H9 (cell line): Measurements from ENCODE around the gene RRAS. TPM values are rescaled to one million over a fixed set of nuclear protein-coding genes. Genes with fewer than 3 reads are reported as not detected.

Source experiments
- DNase-seq: peaks from one replicate; pipeline ENCODE4 v3.0.0-alpha.2; 2017
- H2AFZ ChIP-seq: one replicate; pipeline ENCODE4 v1.6.1; 2013; ENCODE audit warnings: mild to moderate bottlenecking, low read length, control low read depth, moderate library complexity
- H2AK5ac ChIP-seq: 2 replicates; pipeline ENCODE4 v1.6.1; 2013; ENCODE audit warnings: low read length, control low read depth, mixed read lengths; ENCODE audit not compliant: insufficient read length
- H2BK120ac ChIP-seq: one replicate; pipeline ENCODE4 v1.6.1; 2013; ENCODE audit warnings: low read depth, mild to moderate bottlenecking, low read length, control low read depth, inconsistent platforms; ENCODE audit not compliant: poor library complexity, severe bottlenecking
- H2BK12ac ChIP-seq: 2 replicates; pipeline ENCODE4 v1.6.1; 2013; ENCODE audit warnings: low read length, control low read depth, mixed read lengths, low read depth; ENCODE audit not compliant: insufficient read length
- H2BK15ac ChIP-seq: 2 replicates; pipeline ENCODE4 v1.6.1; 2013; ENCODE audit warnings: low read depth, low read length, control low read depth
- H2BK20ac ChIP-seq: one replicate; pipeline ENCODE4 v1.6.1; 2013; ENCODE audit warnings: low read depth, mild to moderate bottlenecking, low read length, control low read depth, inconsistent platforms; ENCODE audit not compliant: poor library complexity, severe bottlenecking
- H2BK5ac ChIP-seq: 2 replicates; pipeline ENCODE4 v1.6.1; 2013; ENCODE audit warnings: low read length, control low read depth, mixed read lengths; ENCODE audit not compliant: insufficient read length
- H3K14ac ChIP-seq: 2 replicates; pipeline ENCODE4 v1.6.1; 2013; ENCODE audit warnings: low read length, control low read depth; ENCODE audit not compliant: insufficient read depth
- H3K18ac ChIP-seq: 2 replicates; pipeline ENCODE4 v1.6.1; 2013; ENCODE audit warnings: low read depth, mild to moderate bottlenecking, mixed read lengths, low read length, control low read depth; ENCODE audit not compliant: insufficient read length
- H3K23ac ChIP-seq: 2 replicates; pipeline ENCODE4 v1.6.1; 2013; ENCODE audit warnings: low read length, control low read depth, mixed read lengths, low read depth; ENCODE audit not compliant: insufficient read length
- H3K23me2 ChIP-seq: 2 replicates; pipeline ENCODE4 v1.6.1; 2013; ENCODE audit warnings: low read depth, mild to moderate bottlenecking, mixed read lengths, low read length, control low read depth; ENCODE audit not compliant: insufficient read length, poor library complexity, severe bottlenecking
- H3K27ac ChIP-seq: 2 replicates; pipeline ENCODE4 v1.5.1; 2013; ENCODE audit warnings: low read length, control low read depth, mixed read lengths, low read depth; ENCODE audit not compliant: insufficient read length
- H3K27me3 ChIP-seq: 2 replicates; pipeline ENCODE4 v1.6.1; 2013; ENCODE audit warnings: low read length, control low read depth, inconsistent platforms; ENCODE audit not compliant: insufficient read depth
- H3K4ac ChIP-seq: 2 replicates; pipeline ENCODE4 v1.6.1; 2013; ENCODE audit warnings: low read depth, mild to moderate bottlenecking, control low read depth, inconsistent platforms, low read length, moderate library complexity
- H3K4me1 ChIP-seq: 2 replicates; pipeline ENCODE4 v1.6.1; 2013; ENCODE audit warnings: low read length, control low read depth, inconsistent platforms; ENCODE audit not compliant: insufficient read depth
- H3K4me2 ChIP-seq: 2 replicates; pipeline ENCODE4 v1.6.1; 2013; ENCODE audit warnings: low read length, control low read depth, mixed read lengths; ENCODE audit not compliant: insufficient read length, insufficient read depth
- H3K56ac ChIP-seq: 2 replicates; pipeline ENCODE4 v1.6.1; 2013; ENCODE audit warnings: low read depth, mild to moderate bottlenecking, mixed read lengths, low read length, control low read depth; ENCODE audit not compliant: insufficient read length
- H3K79me1 ChIP-seq: 2 replicates; pipeline ENCODE4 v1.6.1; 2013; ENCODE audit warnings: low read depth, mild to moderate bottlenecking, moderate library complexity, low read length, control low read depth, inconsistent platforms; ENCODE audit not compliant: insufficient read depth, poor library complexity, severe bottlenecking
- H3K79me2 ChIP-seq: 2 replicates; pipeline ENCODE4 v1.6.1; 2013; ENCODE audit warnings: low read length, control low read depth, inconsistent platforms; ENCODE audit not compliant: insufficient read depth
- H3K9ac ChIP-seq: 2 replicates; pipeline ENCODE4 v1.6.1; 2013; ENCODE audit warnings: low read length, control low read depth, mixed read lengths; ENCODE audit not compliant: insufficient read length; ENCODE audit errors: extremely low read depth
- H3K9me3 ChIP-seq: one replicate; pipeline ENCODE4 v1.6.1; 2013; ENCODE audit warnings: low read depth, low read length, inconsistent platforms; ENCODE audit not compliant: control insufficient read depth
- H3T11ph ChIP-seq: one replicate; pipeline ENCODE4 v1.6.1; 2013; ENCODE audit warnings: mild to moderate bottlenecking, low read length, control low read depth, inconsistent platforms
- H4K20me1 ChIP-seq: one replicate; pipeline ENCODE4 v1.6.1; 2013; ENCODE audit not compliant: control insufficient read depth, insufficient read length, insufficient read depth
- H4K5ac ChIP-seq: 2 replicates; pipeline ENCODE4 v1.6.1; 2013; ENCODE audit warnings: low read depth, mild to moderate bottlenecking, mixed read lengths, low read length, control low read depth; ENCODE audit not compliant: insufficient read length
- H4K8ac ChIP-seq: replicated peaks from 2 replicates; pipeline ENCODE4 v1.6.1; 2013; ENCODE audit warnings: low read length, control low read depth, mixed read lengths, low read depth; ENCODE audit not compliant: insufficient read length
- H4K91ac ChIP-seq: 2 replicates; pipeline ENCODE4 v1.6.1; 2013; ENCODE audit warnings: low read depth, mild to moderate bottlenecking, moderate library complexity, mixed read lengths, low read length, control low read depth; ENCODE audit not compliant: insufficient read length
- H3K27ac Mint-ChIP-seq, 3 experiments: 2 replicates in 2 of 3; 3 replicates in 1 of 3; pipeline ENCODE4 v1.8.0; 2020 to 2021; ENCODE audit warnings: mixed read lengths in 3 of 3, mild to moderate bottlenecking in 1 of 3, moderate library complexity in 1 of 3
- H3K27me3 Mint-ChIP-seq: 2 replicates; pipeline ENCODE4 v1.8.0; 2021; ENCODE audit warnings: low read depth, mild to moderate bottlenecking, moderate library complexity, mixed read lengths
- H3K36me3 Mint-ChIP-seq, 3 experiments: 2 replicates in 2 of 3; 3 replicates in 1 of 3; pipeline ENCODE4 v1.8.0; 2020 to 2021; ENCODE audit warnings: low read depth in 3 of 3, mixed read lengths in 3 of 3; ENCODE audit not compliant: insufficient read depth in 1 of 3
- H3K4me1 Mint-ChIP-seq, 2 experiments: 2 replicates each; pipeline ENCODE4 v1.8.0; 2020; ENCODE audit warnings: mixed read lengths in 2 of 2
- H3K4me3 Mint-ChIP-seq, 2 experiments: 2 replicates in 1 of 2; 3 replicates in 1 of 2; pipeline ENCODE4 v1.8.0; 2020 to 2021; ENCODE audit warnings: mild to moderate bottlenecking in 2 of 2, mixed read lengths in 2 of 2, moderate library complexity in 1 of 2
- H3K9me3 Mint-ChIP-seq, 2 experiments: 2 replicates in 1 of 2; 3 replicates in 1 of 2; pipeline ENCODE4 v1.8.0; 2020; ENCODE audit warnings: mild to moderate bottlenecking in 2 of 2, mixed read lengths in 2 of 2, moderate library complexity in 1 of 2
- CTCF ChIP-seq: fragments of 200-600 bp; sonication (generic); conservative IDR thresholded peaks from 3 replicates; pipeline ENCODE4 v1.8.0; 2021; ENCODE audit warnings: antibody characterized with exemption, mild to moderate bottlenecking
- WGBS: extraction: QIAGEN DNeasy Blood & Tissue Kit; methylation state at CpG from one replicate; pipeline ENCODE4 v1.1.7; 2013; ENCODE audit warnings: missing lambda C conversion rate, low lambda C conversion rate, mixed read lengths; ENCODE audit not compliant: insufficient read length; ENCODE audit errors: extremely low coverage; 5-methylcytosine and 5-hydroxymethylcytosine counted together
- total RNA-seq: library from RNA; stranded (reverse); gene quantifications from 2 replicates; pipeline ENCODE4 v1.2.1, GENCODE V29; 2021

RRAS gene
- total RNA-seq, 1 experiment from 2014 or later = 9.9 TPM

DNA sequence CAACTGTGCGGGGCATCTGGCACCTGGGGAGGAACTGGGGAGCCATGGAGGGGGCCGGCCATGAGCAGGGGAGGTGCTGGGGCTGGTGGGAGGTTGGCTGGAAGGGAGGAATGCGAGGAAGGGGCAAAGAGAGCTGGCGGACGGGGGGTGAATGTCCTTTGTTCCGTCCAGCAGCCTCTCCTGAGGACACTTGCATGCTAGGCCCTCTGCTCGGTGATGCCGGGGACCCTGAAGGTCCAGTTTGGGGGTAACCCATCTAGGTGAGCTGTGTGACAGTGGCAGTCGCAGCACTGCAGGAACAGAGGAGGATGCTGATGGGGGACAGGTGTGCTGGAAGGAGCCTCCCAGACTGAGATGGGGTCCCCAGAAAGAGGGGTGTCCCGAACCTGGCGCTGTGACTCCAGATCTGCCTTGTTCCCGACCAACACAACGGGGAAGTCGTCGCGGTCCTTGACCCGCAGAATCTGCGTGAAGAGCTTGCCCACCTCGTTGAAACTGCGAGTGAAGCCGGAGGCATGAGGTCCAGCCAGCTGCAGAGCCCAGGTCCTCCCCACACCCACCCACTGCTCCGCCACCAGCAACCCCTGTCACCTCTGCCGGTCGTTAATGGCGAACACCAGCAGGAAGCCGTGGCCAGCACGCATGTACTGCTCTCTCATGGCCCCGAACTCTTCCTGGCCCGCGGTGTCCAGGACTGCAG lies 3.6 kb downstream of the RRAS start:
- Histone ChIP-seq H3K56ac (no peak overlapping the region), H2BK120ac (no peak overlapping the region), H2AFZ (no peak overlapping the region), H2BK12ac (no peak overlapping the region), H3K27ac (no peak overlapping the region), H2BK15ac (no peak overlapping the region), H3K4ac (no peak overlapping the region), H2BK5ac (no peak overlapping the region), H3K79me1 (no peaks in the 10 kb centered on the region), H3K4me1 (no peaks in the 10 kb centered on the region; the same call in 1 of the 2 replicates), H3K14ac (no peak overlapping the region), H4K20me1 (no peaks in the 10 kb centered on the region), H3K9ac (no peak overlapping the region), H3K23me2 (peaks cover 13% of the 10 kb centered on the region), H3K4me2 (no peak overlapping the region), H3T11ph (no peak overlapping the region), H2AK5ac (no peak overlapping the region), H3K79me2 (no peaks in the 10 kb centered on the region), H4K8ac (no peak overlapping the region), H3K27me3 (no peaks in the 10 kb centered on the region), H3K23ac (no peak overlapping the region), H3K18ac (no peak overlapping the region), H2BK20ac (no peak overlapping the region), H4K91ac (no peak overlapping the region), H4K5ac (no peak overlapping the region), H3K9me3 (no peaks in the 10 kb centered on the region)
- WGBS = no CpG with 5 or more reads among the region's 30 CpGs
- peak overlapping the region in 1 of 3 experiments; percentile 18; a peak in 3 of 7 replicates for H3K27ac Mint-ChIP-seq
- H3K27me3 Mint-ChIP-seq = peaks cover 25% of the 10 kb centered on the region
- H3K9me3 Mint-ChIP-seq = no peaks in the 10 kb centered on the region; a peak in 1 of 5 replicates
- no peak for TF ChIP-seq CTCF
- DNase-seq = no peak
- H3K4me1 Mint-ChIP-seq = peaks cover 40 to 50% of the 10 kb centered on the region in 2 experiments
- H3K4me3 Mint-ChIP-seq = no peak overlapping the region; a peak in 1 of 5 replicates
- no peaks in the 10 kb centered on the region for H3K36me3 Mint-ChIP-seq
